GM23248 (cell line): ENCODE data around the gene LEFTY1.

Experiments used
- EZH2 ChIP-seq: fragments of 200-600 bp; sonication (generic); IDR thresholded peaks from 2 replicates; pipeline ENCODE4 v1.6.1; 2018; ENCODE audit warnings: antibody characterized with exemption, mild to moderate bottlenecking; ENCODE audit not compliant: insufficient read depth, poor library complexity, severe bottlenecking
- EZH2phosphoT487 ChIP-seq: fragments of 200-600 bp; sonication (generic); IDR thresholded peaks from 2 replicates; pipeline ENCODE4 v1.6.1; 2018; ENCODE audit warnings: antibody characterized with exemption, moderate library complexity, mild to moderate bottlenecking, low read depth; ENCODE audit not compliant: insufficient read depth

GRCh38 chr1:225888898-225889601 lies at the start of gene LEFTY1:
- TF ChIP-seq EZH2: no peak
- no peak for TF ChIP-seq EZH2phosphoT487
